AG04449 (cell line): ENCODE results near the gene RDX.

Experiments used
- CTCF ChIA-PET: fragments of 350-600 bp; formaldehyde crosslinking; extraction: SDS; loops from one replicate; lab custom pipeline; 2021; ENCODE audit warnings: antibody characterized with exemption; lab: Yijun Ruan, JAX
- POLR2A ChIA-PET: fragments of 400-600, 350-600 bp; formaldehyde crosslinking; extraction: SDS; loops from one replicate; lab custom pipeline; 2020; ENCODE audit warnings: antibody characterized with exemption, inconsistent platforms; lab: Yijun Ruan, JAX
- DNase-seq: peaks from one replicate; pipeline ENCODE4 v3.0.0-alpha.2; 2010; ENCODE audit warnings: low read depth, low spot score
- H3K4me3 ChIP-seq: 2 replicates; pipeline ENCODE4 v1.5.1; 2011; ENCODE audit warnings: low read depth, mild to moderate bottlenecking, control low read depth, low read length
- TF ChIP-seq, protein P1 (sequence below): IDR thresholded peaks from one replicate; pipeline ENCODE4 v1.5.1; 2011; ENCODE audit warnings: mild to moderate bottlenecking, moderate library complexity, low read length, control low read depth, inconsistent platforms; ENCODE audit not compliant: insufficient read depth; ENCODE audit errors: missing control alignments

RDX gene

DNA sequence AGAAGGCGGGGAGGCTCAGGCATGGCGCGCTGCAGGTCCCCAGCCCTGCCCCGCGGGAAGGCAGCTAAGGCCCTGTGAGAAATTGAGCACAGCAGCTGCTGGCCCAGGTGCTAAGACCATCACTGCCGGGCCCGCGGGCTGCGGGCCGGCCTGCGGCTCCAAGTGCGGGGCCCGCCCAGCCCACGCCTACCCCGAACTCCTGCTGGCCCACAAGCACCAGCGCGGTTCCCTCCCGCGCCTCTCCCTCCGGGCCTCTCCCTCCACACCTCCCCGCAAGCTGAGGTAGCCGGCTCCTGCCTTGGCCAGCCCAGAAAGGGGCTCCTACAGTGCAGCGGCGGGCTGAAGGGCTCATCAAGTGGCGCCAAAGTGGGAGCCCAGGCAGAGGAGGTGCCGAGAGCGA is 4.6 kb upstream of the RDX start:
- CTCF ChIA-PET, result no interaction called here
- POLR2A ChIA-PET, result no interaction called here
- TF ChIP-seq, protein P1, sequence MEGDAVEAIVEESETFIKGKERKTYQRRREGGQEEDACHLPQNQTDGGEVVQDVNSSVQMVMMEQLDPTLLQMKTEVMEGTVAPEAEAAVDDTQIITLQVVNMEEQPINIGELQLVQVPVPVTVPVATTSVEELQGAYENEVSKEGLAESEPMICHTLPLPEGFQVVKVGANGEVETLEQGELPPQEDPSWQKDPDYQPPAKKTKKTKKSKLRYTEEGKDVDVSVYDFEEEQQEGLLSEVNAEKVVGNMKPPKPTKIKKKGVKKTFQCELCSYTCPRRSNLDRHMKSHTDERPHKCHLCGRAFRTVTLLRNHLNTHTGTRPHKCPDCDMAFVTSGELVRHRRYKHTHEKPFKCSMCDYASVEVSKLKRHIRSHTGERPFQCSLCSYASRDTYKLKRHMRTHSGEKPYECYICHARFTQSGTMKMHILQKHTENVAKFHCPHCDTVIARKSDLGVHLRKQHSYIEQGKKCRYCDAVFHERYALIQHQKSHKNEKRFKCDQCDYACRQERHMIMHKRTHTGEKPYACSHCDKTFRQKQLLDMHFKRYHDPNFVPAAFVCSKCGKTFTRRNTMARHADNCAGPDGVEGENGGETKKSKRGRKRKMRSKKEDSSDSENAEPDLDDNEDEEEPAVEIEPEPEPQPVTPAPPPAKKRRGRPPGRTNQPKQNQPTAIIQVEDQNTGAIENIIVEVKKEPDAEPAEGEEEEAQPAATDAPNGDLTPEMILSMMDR, result no peak
- no peak overlapping the region for H3K4me3 ChIP-seq
- DNase-seq, result no peak

DNA sequence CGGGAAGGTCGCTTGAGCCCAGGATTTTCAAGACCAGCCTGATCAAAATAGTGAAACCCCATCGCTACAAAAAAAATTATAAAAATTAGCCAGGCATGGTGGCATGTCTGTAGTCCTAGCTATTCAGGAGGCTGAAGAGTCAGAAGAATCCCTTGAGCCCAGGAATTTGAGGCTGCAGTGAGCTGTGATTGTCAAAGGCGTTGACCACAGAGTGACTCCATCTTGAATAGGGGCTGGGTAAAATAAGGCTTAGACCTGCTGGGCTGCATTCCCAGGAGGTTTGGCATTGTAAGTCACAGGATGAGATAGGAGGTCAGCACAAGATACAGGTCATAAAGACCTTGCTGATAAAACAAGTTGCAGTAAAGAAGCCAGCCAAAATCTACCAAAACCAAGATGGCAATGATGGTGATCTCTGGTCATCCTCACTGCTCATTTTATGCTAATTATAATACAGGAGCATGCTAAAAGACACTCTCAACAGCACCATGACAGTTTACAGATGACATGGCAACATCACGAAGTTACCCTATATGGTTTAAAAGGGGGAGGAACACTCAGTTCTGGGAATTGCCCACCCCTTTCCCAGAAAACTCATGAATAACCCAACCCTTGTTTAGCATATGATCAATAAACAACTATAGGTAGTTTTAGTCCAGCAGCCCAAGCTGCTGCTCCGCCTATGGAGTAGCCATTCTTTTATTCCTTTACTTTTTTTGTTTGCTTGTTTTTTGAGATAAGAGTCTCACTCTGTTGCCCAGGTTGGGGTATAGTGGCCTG is 2.8 kb upstream of the RDX start:
- DNase-seq, result no peak
- TF ChIP-seq, protein P1, result no peak
- no peak overlapping the region for H3K4me3 ChIP-seq
- POLR2A ChIA-PET, result interaction anchor here (0.6 kb wide), 1 partner anchor 35 kb away, joined by 3 read pairs; no protein-coding TSS in a partner anchor
- CTCF ChIA-PET, result interaction anchor here (1.0 kb wide), 1 partner anchor 11 kb away, joined by 3 read pairs; no protein-coding TSS in a partner anchor

DNA sequence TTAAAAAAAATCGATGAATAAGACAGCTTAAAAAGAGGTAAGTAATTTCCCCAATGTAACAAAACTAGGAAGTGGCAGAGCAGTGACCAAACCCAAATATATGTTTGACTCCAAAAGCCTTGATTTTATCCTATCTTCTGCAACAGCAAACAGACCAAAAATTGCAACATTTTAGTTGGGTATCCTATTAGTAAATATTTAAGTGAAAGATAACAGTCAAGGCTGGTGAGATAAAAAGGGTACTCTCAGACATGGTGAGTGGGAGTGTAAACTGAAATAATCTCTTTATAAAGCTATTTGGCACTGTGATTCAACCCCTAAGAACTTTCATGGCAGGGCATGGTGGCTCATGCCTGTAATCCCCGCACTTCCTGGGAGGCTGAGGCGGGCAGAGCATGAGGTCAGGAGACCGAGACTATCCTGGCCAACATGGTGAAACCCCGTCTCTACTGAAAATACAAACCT is 1.9 kb upstream of the RDX start:
- CTCF ChIA-PET, result interaction anchor here (1.0 to 2.6 kb wide), 2 partner anchors 11 to 12 kb away, joined by 3 to 10 read pairs; no protein-coding TSS in a partner anchor
- no peak overlapping the region for H3K4me3 ChIP-seq
- DNase-seq, result no peak
- TF ChIP-seq, protein P1, result no peak
- POLR2A ChIA-PET, result interaction anchor here (0.6 kb wide), 1 partner anchor 34 kb away, joined by 3 read pairs; no protein-coding TSS in a partner anchor

GRCh38 chr11:110297726-110298300 is 1.4 kb upstream of the RDX start:
- ChIA-PET CTCF (interaction anchor here (1.0 to 2.6 kb wide), 2 partner anchors 10 to 13 kb away, joined by 3 to 10 read pairs; no protein-coding TSS in a partner anchor), POLR2A (no interaction called here)
- TF ChIP-seq, protein P1, result no peak
- DNase-seq, result no peak
- no peak overlapping the region for H3K4me3 ChIP-seq

DNA sequence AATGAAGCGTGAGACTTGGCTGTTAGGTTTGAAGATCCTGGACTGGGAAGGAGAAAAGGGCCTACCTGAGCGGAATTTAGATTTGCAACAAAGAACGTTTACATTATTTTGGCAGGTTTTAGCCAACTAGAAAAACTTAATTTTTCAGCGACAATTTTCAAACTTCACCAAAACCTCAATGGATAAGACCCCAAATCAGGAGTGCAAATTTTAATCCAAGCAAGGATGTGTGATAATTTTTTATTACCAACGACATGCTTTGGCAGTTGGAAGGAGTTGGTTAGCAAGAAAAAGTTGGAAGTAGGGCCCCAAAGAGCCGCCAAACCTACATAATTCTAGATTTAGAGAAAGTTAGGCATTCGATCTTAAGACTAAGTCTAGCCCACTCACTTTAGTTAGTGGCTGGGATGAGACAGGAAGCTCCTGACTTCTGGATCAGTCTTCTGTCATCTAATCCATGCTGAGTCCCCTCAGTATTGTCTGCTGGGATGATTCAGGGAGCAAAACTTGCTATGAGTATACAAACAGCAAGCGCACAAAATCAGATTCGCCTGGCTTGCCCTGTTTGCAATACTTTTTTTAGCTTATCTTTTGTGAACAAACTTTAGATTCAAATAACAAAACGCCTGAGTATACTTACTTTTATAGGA is 787 bp upstream of the RDX start:
- CTCF ChIA-PET, result interaction anchor here (2.6 kb wide), 1 partner anchor 9 kb away, joined by 10 read pairs; no protein-coding TSS in a partner anchor
- peak overlapping the region; percentile 81 for H3K4me3 ChIP-seq
- no peak for DNase-seq
- TF ChIP-seq, protein P1, result no peak
- POLR2A ChIA-PET, result interaction anchor here (0.6 kb wide), 1 partner anchor 1895 kb away, joined by 3 read pairs; no protein-coding TSS in a partner anchor
